NCI-H2029 (cell line): ENCODE results near the gene CENPE.

Source experiments
- DNase-seq: peaks from one replicate; lab custom pipeline; 2025; lab: John Stamatoyannopoulos, UW

CENPE gene

DNA sequence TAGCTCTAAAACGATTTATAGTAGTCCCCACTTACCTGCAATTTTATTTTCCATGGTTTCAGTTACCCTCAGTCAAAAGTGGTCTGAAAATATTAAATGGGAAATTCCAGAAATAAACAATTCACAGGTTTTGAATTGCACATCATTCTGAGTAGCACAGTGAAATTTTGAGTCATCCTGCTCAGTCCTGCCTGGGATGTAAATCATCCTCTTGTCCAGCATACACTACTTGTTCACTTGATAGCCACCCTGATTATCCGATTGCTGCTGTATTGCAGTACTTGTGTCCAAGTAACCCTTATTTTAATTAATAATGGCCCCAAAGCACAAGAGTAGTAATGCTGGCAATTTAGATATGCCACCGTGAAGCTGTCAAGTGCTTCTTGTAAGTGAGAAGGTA lies 75.0 kb downstream of the CENPE start:
- no peak for DNase-seq

DNA sequence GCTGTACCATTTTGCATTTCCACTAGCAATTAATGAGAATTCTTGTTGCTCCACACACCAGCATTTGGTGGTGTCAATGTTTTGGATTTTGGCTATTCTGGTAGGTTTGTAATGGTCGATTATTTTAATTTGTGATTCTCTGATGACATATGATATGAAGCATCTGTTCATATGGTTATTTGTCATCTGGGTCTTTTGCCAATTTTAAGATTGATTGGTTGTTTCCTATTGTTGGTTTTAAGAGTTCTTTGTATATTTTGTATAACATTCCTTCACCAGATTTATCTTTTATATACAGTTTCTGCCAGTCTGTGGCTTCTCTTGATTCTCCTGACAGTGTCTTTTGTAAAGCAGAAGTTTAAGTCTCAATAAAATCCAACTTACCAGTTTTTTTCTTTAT lies 80.0 kb downstream of the CENPE start:
- DNase-seq: no peak

- DNase-seq: no peak
Observed at GRCh38 chr4:103111598-103111997, 86.5 kb downstream of the CENPE start.

DNA sequence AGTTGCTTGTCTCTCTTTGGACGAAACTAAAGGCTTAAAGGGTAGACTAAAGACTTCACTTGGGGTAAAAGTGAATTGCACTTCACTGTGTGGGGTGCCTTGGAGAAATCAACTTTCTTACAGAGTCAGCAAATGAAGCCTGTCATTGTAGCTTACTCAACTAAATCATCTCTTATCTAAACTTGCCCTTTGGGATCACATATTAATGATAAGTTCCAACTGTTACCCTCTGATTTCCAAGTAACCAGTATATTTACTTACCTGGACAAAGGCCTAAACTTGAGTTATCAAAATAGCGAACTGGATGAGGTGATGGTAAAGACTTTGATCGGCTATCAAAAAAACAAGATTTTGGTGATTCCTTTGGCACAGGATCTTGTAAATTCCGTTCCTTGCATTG lies 89.6 kb downstream of the CENPE start:
- no peak for DNase-seq

DNA sequence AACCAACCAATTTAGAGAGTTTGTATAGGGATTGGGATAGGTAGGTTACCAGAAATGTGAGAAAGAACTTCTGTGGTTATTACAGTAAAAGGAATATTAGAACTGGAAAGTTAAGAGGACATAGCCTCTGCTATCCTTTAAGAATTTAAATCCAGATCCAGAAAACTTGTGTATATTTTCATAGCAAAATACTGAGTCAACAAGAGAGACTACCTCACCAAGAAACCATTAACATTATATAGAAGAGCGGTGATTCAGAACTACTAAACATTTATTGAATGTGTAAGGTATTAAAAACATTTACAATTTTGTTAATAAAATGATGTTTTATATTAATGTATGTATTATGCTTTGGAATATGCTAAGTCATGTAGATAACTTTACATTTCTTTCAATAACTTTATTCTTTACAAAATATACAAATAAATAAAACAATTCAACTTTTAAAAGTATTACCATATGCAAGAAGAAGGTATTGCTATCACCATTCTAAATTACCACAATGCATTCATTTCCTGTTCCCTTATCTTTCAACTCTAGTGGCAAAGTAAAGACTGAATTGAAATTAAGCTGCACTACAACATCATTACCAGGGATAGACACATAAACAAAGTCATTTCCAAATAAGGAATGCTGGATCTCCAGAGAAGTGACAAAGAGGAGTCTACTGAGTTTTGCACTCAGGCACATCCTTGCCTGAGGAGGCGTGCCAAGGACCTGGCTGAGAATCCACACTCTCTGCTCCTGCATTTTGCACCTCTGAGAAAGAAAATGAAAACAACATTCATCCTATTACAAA lies 92.4 kb downstream of the CENPE start:
- DNase-seq: no peak

- DNase-seq: no peak
Observed at GRCh38 chr4:103104886-103105285, 93.3 kb downstream of the CENPE start.

- DNase-seq: no peak
Observed at GRCh38 chr4:103100691-103101090, 97.5 kb downstream of the CENPE start.

DNA sequence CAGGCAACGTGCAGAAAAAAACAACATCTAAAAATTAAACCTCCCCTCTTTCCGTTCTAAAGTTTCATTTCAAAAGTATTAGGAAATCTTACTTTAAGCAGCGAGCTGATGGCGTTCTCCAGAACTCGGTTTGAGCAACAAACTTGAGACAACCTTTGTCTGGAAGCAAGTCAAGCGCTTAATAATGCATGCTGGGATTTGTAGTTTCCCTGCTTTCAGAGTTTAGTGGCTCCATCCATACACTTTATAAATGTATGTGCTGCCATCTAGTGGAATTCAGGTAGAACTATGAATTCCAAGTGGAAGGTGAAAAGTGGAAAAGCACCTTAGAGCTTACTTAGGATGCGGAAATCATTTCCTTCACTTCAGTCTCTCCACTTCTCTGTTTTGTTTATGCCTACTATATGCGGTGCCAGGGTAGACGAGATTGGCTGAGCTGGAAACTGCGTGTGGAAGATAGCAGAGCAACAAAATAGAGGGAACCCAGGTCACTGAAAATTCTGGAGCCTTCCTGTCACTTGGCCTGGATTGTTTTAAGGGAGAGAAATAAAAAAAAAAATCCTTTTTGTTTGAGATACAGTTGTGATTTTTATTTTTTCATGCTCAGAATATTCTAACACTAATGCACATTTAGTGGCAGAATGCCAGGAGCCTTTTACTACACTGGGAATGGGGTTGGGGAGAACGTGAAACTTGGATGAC lies 98.3 kb downstream of the CENPE start, which contains the start of gene BDH2:
BDH2 (minus strand) TSS at position 144 of the 702 bp plus-strand sequence. CDS start 3,580 bp downstream, outside the sequence.
- peak; percentile 82 for DNase-seq

GRCh38 chr4:103098756-103099440 lies 99.2 kb downstream of the CENPE start:
- DNase-seq: no peak

DNA sequence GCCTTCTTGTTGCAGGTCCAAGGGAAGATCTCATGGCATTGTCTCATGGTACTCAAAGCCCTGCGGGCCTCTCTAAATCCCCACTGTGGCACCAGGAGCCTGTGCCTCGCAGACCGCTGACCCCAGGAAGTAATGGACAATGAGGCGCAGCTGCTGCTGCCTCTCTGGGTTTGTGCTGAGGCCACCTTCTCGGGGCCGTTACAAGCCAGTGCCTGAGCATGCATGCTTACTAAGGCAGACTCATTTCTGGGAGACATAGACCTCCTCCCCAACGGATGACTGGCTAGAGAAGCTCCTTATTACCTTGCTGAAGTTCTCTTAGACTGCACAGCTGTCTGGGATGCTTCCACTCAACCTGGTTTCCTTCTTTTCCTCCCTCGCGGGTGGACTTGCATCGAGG lies 99.8 kb downstream of the CENPE start:
- DNase-seq: no peak

GRCh38 chr4:103097112-103097511 lies 101.0 kb downstream of the CENPE start:
- no peak for DNase-seq

DNA sequence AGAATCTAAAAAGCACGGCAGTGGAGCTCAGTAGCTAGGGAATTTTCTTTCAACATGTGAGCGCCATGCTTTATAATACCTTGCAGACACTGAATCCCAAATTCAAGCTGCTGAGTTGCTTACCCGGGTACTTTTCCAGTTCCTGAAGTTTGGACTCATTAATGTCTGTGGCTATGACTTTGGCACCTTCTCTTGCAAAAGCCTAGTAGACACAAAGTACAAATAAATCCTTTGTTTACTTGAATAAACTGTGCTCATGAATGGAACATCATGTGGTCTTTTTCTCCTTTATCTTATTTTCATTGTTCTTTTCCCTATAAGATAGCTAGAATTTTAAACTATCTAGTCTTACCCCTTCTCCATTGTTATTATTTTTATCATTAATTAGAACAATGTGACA lies 103.1 kb downstream of the CENPE start:
- no peak for DNase-seq

GRCh38 chr4:103092245-103092644 lies 105.9 kb downstream of the CENPE start:
- no peak for DNase-seq

DNA sequence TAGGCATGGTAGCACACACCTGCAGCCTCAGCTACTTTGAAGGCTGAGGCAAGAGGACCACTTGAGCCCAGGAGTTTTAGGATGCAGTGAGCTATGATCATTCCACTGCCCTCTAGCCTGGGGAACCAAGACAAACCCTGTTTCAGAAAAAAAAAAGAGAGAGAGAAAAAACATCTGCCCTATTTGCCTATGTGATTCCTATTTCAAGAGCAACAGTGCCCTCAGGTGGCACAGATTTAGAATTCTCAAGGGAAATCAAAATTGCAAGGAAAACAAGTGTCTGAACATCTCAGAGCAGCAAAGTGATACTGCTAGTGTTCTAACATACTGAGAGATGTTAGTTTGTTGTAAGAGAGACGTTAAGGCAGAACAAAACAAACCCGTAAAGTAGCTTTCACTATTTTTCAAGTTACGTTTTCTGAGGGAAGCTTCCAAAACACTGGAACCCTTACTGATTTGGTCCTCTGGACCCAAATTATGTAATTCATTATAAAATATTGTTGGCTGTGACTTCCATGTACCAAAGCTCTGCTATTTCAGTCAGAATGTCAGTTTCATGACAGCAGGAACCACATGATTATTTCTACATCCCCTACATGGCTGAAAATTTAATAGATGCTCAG lies 106.4 kb downstream of the CENPE start:
- DNase-seq: peak; percentile 42

DNA sequence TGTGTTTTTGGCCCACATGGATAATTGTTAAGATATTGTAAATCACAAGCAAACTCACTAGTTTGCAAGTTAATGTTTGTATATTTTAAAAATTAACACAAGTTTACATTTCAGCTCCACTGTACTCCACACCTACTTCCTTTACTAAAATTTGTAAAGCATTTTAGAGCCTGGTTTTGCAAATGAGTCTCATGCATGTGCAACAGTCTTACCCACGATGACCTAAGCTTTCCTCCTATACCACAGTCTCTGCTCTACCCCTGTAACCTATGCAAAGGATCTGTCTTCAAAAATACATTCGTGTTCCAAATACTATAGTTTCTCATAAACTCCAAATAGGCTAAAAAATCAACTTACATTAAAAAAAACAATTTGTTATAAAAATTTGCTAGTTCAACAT lies 108.7 kb downstream of the CENPE start:
- DNase-seq: no peak

DNA sequence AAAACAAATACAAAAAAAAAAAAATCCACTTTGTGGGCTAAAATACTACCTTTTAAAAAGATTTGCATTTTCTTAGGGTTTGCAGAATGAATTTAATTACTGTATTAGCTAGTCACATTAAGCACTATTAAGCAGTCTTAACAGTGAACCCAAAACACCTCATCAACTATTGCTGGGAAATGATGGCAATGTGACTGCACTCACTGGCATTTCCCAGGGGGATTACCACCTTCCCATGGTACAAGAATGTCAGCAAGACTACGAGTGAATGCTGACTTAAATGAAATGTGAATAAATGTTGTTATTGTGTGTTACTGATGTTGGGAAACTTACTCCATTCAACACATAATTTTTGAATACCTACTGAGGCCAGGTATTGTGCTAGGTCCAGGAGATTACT lies 111.6 kb downstream of the CENPE start:
- DNase-seq: no peak

DNA sequence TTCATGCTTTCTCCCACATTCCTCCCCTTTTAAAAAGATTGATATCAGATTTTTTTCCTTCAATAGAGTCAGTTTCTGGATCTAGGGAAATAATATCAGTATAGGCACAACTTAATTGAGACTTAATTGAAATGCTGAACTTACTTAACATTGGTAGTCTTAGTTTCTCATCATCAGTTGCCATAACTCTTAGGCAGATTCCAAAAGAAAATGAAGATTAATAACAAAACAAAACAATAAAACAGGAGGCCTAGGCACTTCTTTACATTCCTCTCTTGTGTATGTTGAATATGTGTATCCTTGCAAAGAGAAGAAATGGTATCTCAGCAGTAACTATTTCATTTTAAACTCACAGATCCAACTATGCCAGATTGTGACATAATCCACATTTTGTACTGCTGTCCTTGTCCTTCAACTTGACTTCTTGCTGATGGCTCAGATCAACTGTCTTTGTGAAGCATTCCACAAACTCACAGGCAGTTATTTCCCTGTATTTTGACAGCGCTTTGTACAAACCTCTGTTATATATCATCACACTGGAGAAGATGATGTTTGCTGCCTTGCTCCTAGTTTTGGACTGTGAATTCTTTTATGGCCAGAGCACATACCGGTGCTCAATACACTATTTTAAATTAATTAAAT lies 112.5 kb downstream of the CENPE start:
- DNase-seq: no peak

DNA sequence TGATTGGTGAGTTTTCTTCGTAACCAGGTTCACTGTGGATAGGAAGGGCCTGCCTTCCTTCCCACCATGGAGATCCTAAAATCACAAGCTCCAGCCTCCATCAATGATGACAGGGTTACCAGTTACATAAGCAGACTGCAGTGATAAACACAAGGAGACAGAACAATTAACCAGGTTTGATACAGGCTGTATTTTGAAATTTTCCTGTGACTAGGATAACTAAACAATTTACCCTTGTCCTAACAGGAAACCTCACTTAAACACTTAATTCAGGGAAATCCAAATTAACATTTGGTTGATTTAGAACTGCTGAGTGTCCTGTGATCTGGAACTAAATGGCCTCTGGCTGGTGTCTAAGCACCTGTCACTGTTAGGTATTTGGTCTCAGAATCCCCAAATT lies 118.5 kb downstream of the CENPE start:
- no peak for DNase-seq

GRCh38 chr4:103076747-103077347 lies 121.3 kb downstream of the CENPE start, which contains the start of gene SLC9B2:
SLC9B2 (minus strand) TSS chr4:103076761; CDS start chr4:103067550, 9,211 bp downstream.
- no peak for DNase-seq

- DNase-seq: peak; percentile 53
Observed at GRCh38 chr4:103075894-103076746, 122.0 kb downstream of the CENPE start.
